Common myeloid progenitor, CD34-positive (primary cell): ENCODE data around the gene SMIM28.
"Not testable (repeated sequence)": the region's sequence is repeated elsewhere in the genome, so short reads cannot be mapped to it uniquely, and the experiment has no call there.

Source experiments
- CTCF ChIA-PET: fragments of 350-600 bp; sonication (Branson Sonifier 250); formaldehyde crosslinking; loops from one replicate; lab custom pipeline; 2021; ENCODE audit warnings: antibody characterized with exemption; lab: Charles Lee
- POLR2A ChIA-PET: fragments of 350-600 bp; sonication (Branson Sonifier 250); formaldehyde crosslinking; loops from one replicate; lab custom pipeline; 2021; ENCODE audit warnings: antibody characterized with exemption; lab: Charles Lee
- DNase-seq, 3 donors: peaks; one replicate each; pipeline versions ENCODE4 v3.0.0 to v3.0.0-alpha.2; 2013
- H3K27ac ChIP-seq, 2 experiments: 1 replicate in 1 of 2; 2 replicates in 1 of 2; pipeline ENCODE4 v1.7.0; 2013; ENCODE audit warnings: inconsistent platforms in 2 of 2, low read length in 2 of 2, mild to moderate bottlenecking in 2 of 2, low read depth in 1 of 2, moderate library complexity in 1 of 2; ENCODE audit not compliant: severe bottlenecking in 2 of 2, insufficient read depth in 1 of 2, poor library complexity in 1 of 2
- H3K27me3 ChIP-seq, 5 experiments: replicated peaks in 2 of 5; 1 replicate in 3 of 5; 2 replicates in 2 of 5; pipeline versions ENCODE4 v1.6.1 to v1.7.0; 2013; ENCODE audit warnings: low read length in 4 of 5, mild to moderate bottlenecking in 2 of 5, moderate library complexity in 2 of 5, inconsistent platforms in 1 of 5; ENCODE audit not compliant: insufficient read depth in 5 of 5, control insufficient read depth in 4 of 5
- H3K36me3 ChIP-seq, 4 experiments: 1 replicate in 2 of 4; 2 replicates in 2 of 4; pipeline versions ENCODE4 v1.6.1 to v1.7.0; 2013; ENCODE audit warnings: low read length in 3 of 4, control low read depth in 1 of 4, mild to moderate bottlenecking in 1 of 4; ENCODE audit not compliant: control insufficient read depth in 4 of 4, insufficient read depth in 4 of 4
- H3K4me1 ChIP-seq, 4 experiments: 1 replicate in 3 of 4; 2 replicates in 1 of 4; pipeline versions ENCODE4 v1.6.1 to v1.7.1; 2013; ENCODE audit warnings: low read length in 3 of 4, mild to moderate bottlenecking in 3 of 4, control low read depth in 1 of 4, inconsistent platforms in 1 of 4, moderate library complexity in 1 of 4; ENCODE audit not compliant: control insufficient read depth in 4 of 4, insufficient read depth in 4 of 4; ENCODE audit errors: control extremely low read depth in 1 of 4
- H3K4me3 ChIP-seq, 7 experiments: 1 replicate in 4 of 7; 2 replicates in 3 of 7; pipeline versions ENCODE4 v1.5.1 to v1.7.0; 2013; ENCODE audit warnings: mild to moderate bottlenecking in 7 of 7, low read length in 6 of 7, moderate library complexity in 6 of 7, inconsistent platforms in 2 of 7, low read depth in 2 of 7, control low read depth in 1 of 7; ENCODE audit not compliant: insufficient read depth in 4 of 7, control insufficient read depth in 1 of 7; ENCODE audit errors: extremely low read depth in 1 of 7
- H3K9me3 ChIP-seq, 5 experiments: 1 replicate in 4 of 5; 2 replicates in 1 of 5; pipeline versions ENCODE4 v1.6.1 to v1.7.1; 2013; ENCODE audit warnings: low read length in 4 of 5, mild to moderate bottlenecking in 2 of 5, inconsistent platforms in 1 of 5, low read depth in 1 of 5, moderate library complexity in 1 of 5; ENCODE audit not compliant: control insufficient read depth in 4 of 5, insufficient read depth in 2 of 5; ENCODE audit errors: control extremely low read depth in 1 of 5
- WGBS: methylation state at CpG from one replicate; pipeline ENCODE4 v1.1.5; 2013; ENCODE audit not compliant: insufficient coverage; 5-methylcytosine and 5-hydroxymethylcytosine counted together

SMIM28 gene

GRCh38 chr6:138347864-138348263 lies 29.8 kb upstream of the SMIM28 start:
- WGBS: 100% methylated on average over 1 of the region's 2 CpGs
- CTCF ChIA-PET: no interaction called here
- H3K4me1 ChIP-seq: no peaks in the 10 kb centered on the region

GRCh38 chr6:138349891-138350290 lies 27.8 kb upstream of the SMIM28 start:
- Histone ChIP-seq H3K27ac (no peak overlapping the region), H3K9me3 (no peaks in the 10 kb centered on the region), H3K4me3 (no peak overlapping the region), H3K27me3 (peaks cover 0 to 2% (median 0%) of the 10 kb centered on the region in 5 experiments), H3K4me1 (no peaks in the 10 kb centered on the region), H3K36me3 (no peaks in the 10 kb centered on the region)
- WGBS: no CpG with 5 or more reads among the region's 3 CpGs
- DNase-seq: no peak
- POLR2A ChIA-PET: interaction anchor here (0.6 kb wide), 1 partner anchor 47 kb away, joined by 4 read pairs; no protein-coding TSS in a partner anchor
- CTCF ChIA-PET: interaction anchor here (0.6 kb wide), 1 partner anchor 46 kb away, joined by 3 read pairs; no protein-coding TSS in a partner anchor

More at GRCh38 chr6:138347864-138348263, 29.8 kb upstream of the SMIM28 start:
- POLR2A ChIA-PET: no interaction called here
- H3K27ac ChIP-seq: no peak overlapping the region
- peaks cover 0 to 2% (median 0%) of the 10 kb centered on the region in 5 experiments for H3K27me3 ChIP-seq
- no peaks in the 10 kb centered on the region for H3K9me3 ChIP-seq
- no peak for DNase-seq
- no peak overlapping the region for H3K4me3 ChIP-seq
- H3K36me3 ChIP-seq: no peaks in the 10 kb centered on the region

DNA sequence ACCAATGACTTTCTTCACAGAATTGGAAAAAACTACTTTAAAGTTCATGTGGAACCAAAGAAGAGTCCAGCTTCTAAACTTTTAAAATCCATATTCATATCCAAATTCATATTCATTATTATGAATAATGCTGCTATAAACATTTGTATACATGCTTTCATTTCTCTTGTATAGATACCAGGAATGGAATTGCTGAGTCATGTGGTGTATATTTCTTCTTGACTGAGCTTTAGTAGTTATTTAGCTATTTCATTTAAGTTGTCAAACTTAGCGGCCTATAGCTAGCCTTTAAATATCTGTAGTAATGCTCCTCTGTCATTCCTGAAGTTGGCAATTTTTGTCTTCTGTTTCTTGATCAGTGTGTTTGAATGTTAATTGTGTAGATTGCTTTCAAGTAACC lies 19.8 kb upstream of the SMIM28 start:
- Histone ChIP-seq H3K9me3 (no peaks in the 10 kb centered on the region), H3K27me3 (peaks cover 0 to 1% (median 0%) of the 10 kb centered on the region in 5 experiments), H3K36me3 (no peaks in the 10 kb centered on the region), H3K4me1 (no peaks in the 10 kb centered on the region), H3K4me3 (no peak overlapping the region), H3K27ac (no peak overlapping the region)
- POLR2A ChIA-PET: no interaction called here
- peak in 1 of 3 donors; percentile 11 for DNase-seq
- WGBS: no CpG with 5 or more reads among the region's 1 CpG
- CTCF ChIA-PET: no interaction called here

- H3K27me3 ChIP-seq, POLR2A ChIA-PET, H3K36me3 ChIP-seq, DNase-seq, H3K4me1 ChIP-seq, H3K4me3 ChIP-seq, H3K27ac ChIP-seq, H3K9me3 ChIP-seq, CTCF ChIA-PET: not testable (repeated sequence)
- 100% methylated on average over 5 of the region's 8 CpGs for WGBS
Observed at GRCh38 chr6:138368684-138369083, 9.0 kb upstream of the SMIM28 start.

- ChIA-PET CTCF (interaction anchor here (0.6 to 1.3 kb wide), 3 partner anchors 9 to 221 kb away, joined by 3 to 5 read pairs (median 3); no protein-coding TSS in a partner anchor), POLR2A (no interaction called here)
- Histone ChIP-seq H3K27ac (no peak overlapping the region), H3K27me3 (no peaks in the 10 kb centered on the region), H3K9me3 (no peaks in the 10 kb centered on the region), H3K4me3 (no peak overlapping the region), H3K4me1 (no peaks in the 10 kb centered on the region), H3K36me3 (no peaks in the 10 kb centered on the region)
- 80% methylated on average over 6 of the region's 9 CpGs for WGBS
- peak in 1 of 3 donors; percentile 37 for DNase-seq
Observed at GRCh38 chr6:138370631-138371451, 6.9 kb upstream of the SMIM28 start.

DNA sequence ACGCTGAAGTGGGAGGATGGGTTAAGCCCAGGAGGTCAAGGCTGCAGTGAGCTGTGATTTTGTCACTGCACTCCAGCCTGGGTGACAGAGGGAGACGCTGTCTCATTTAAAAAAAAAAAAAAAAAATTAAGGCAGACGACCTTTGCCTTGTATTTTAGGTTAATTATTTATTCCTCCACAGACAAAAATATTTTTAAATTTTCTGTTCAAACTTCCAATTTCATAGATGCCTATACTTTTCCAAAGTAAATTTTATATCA lies 6.3 kb upstream of the SMIM28 start:
- ChIA-PET POLR2A (no interaction called here), CTCF (interaction anchor here (0.9 kb wide), 1 partner anchor 11 kb away, joined by 3 read pairs; no protein-coding TSS in a partner anchor)
- no peaks in the 10 kb centered on the region for H3K36me3 ChIP-seq
- no peaks in the 10 kb centered on the region for H3K4me1 ChIP-seq
- H3K27ac ChIP-seq: no peak overlapping the region
- no peak for DNase-seq
- 70% methylated on average over 2 of the region's 3 CpGs for WGBS
- H3K9me3 ChIP-seq: no peaks in the 10 kb centered on the region
- H3K4me3 ChIP-seq: no peak overlapping the region
- no peaks in the 10 kb centered on the region for H3K27me3 ChIP-seq

- no peak overlapping the region for H3K4me3 ChIP-seq
- CTCF ChIA-PET: interaction anchor here (0.9 kb wide), 1 partner anchor 11 kb away, joined by 3 read pairs; no protein-coding TSS in a partner anchor
- POLR2A ChIA-PET: no interaction called here
- H3K36me3 ChIP-seq: no peaks in the 10 kb centered on the region
- H3K9me3 ChIP-seq: no peaks in the 10 kb centered on the region
- WGBS: 93% methylated on average over 2 of the region's 3 CpGs
- no peaks in the 10 kb centered on the region for H3K27me3 ChIP-seq
- H3K27ac ChIP-seq: no peak overlapping the region
- no peaks in the 10 kb centered on the region for H3K4me1 ChIP-seq
- peak in 1 of 3 donors; percentile 32 for DNase-seq
Observed at GRCh38 chr6:138371720-138372119, 6.0 kb upstream of the SMIM28 start.
